Smooth muscle cell (in vitro differentiated cells): ENCODE measurements around the gene PITPNM1. TPM values are rescaled to one million over a fixed set of nuclear protein-coding genes. Genes with fewer than 3 reads are reported as not detected.

Experiments used
- DNase-seq: peaks from one replicate; lab custom pipeline; 2025; ENCODE audit not compliant: unreplicated experiment; lab: John Stamatoyannopoulos, UW
- H2AFZ ChIP-seq: fragments of 200-600 bp; sonication (generic); 2 replicates; pipeline ENCODE4 v1.6.0; 2016; ENCODE audit warnings: antibody characterized with exemption, low read depth, mild to moderate bottlenecking
- H3F3A ChIP-seq: fragments of 200-600 bp; sonication (generic); 2 replicates; pipeline ENCODE4 v1.6.0; 2017; ENCODE audit warnings: antibody characterized with exemption, low read depth
- H3K27ac ChIP-seq: fragments of 200-600 bp; sonication (generic); 2 replicates; pipeline ENCODE4 v1.5.1; 2016; ENCODE audit warnings: low read depth, mild to moderate bottlenecking
- H3K27me3 ChIP-seq: fragments of 200-600 bp; sonication (generic); 2 replicates; pipeline ENCODE4 v1.6.1; 2016; ENCODE audit warnings: low read depth, mild to moderate bottlenecking
- H3K36me3 ChIP-seq: fragments of 200-600 bp; sonication (generic); 2 replicates; pipeline ENCODE4 v1.5.1; 2016; ENCODE audit warnings: low read depth
- H3K4me1 ChIP-seq: fragments of 200-600 bp; sonication (generic); 2 replicates; pipeline ENCODE4 v1.5.1; 2016; ENCODE audit warnings: low read depth
- H3K4me2 ChIP-seq: fragments of 200-600 bp; sonication (generic); 2 replicates; pipeline ENCODE4 v1.6.0; 2016; ENCODE audit warnings: mild to moderate bottlenecking
- H3K4me3 ChIP-seq: fragments of 200-600 bp; sonication (generic); 2 replicates; pipeline ENCODE4 v1.5.1; 2016; ENCODE audit warnings: mild to moderate bottlenecking
- H3K79me2 ChIP-seq: fragments of 200-600 bp; sonication (generic); 2 replicates; pipeline ENCODE4 v1.6.0; 2016; ENCODE audit warnings: low read depth, mild to moderate bottlenecking
- H3K9ac ChIP-seq: fragments of 200-600 bp; sonication (generic); 2 replicates; pipeline ENCODE4 v1.6.0; 2016; ENCODE audit warnings: low read depth
- H3K9me3 ChIP-seq: fragments of 200-600 bp; sonication (generic); replicated peaks from 2 replicates; pipeline ENCODE4 v1.5.1; 2016; ENCODE audit warnings: low read depth
- H4K20me1 ChIP-seq: fragments of 200-600 bp; sonication (generic); 2 replicates; pipeline ENCODE4 v1.6.0; 2016; ENCODE audit warnings: low read depth
- CTCF ChIP-seq: fragments of 200-600 bp; sonication (generic); IDR thresholded peaks from 2 replicates; pipeline ENCODE4 v1.5.1; 2017; ENCODE audit warnings: borderline replicate concordance, mild to moderate bottlenecking, antibody characterized with exemption; ENCODE audit not compliant: insufficient read depth, poor library complexity, severe bottlenecking
- WGBS: methylation state at CpG from one replicate; pipeline ENCODE4 v1.1.7; 2016; ENCODE audit warnings: low lambda C conversion rate; 5-methylcytosine and 5-hydroxymethylcytosine counted together
- polyA plus RNA-seq: library from polyadenylated mRNA; unstranded; fragments of >200 nt; fragmentation: Nextera tagmentation; extraction: Ambion mirVana; gene quantifications from 2 replicates; pipeline ENCODE4 v1.2.1, GENCODE V29; 2016
- total RNA-seq: library from RNA; depleted of rRNA; stranded (reverse); fragments of >200 nt; gene quantifications from 2 replicates; pipeline ENCODE4 v1.2.3, GENCODE V29; 2014

Gene PITPNM1
- total and polyA plus RNA-seq, 2 experiments from 2014 or later = 27.6 to 35.0 TPM

GRCh38 chr11:67538306-67538705, 33.1 kb upstream of the PITPNM1 start:
- 54% methylated on average over 6 of the region's 6 CpGs for WGBS
- DNase-seq = no peak
- no peak overlapping the region for H3K27ac ChIP-seq
- no peaks in the 10 kb centered on the region for H3K36me3 ChIP-seq
- no peaks in the 10 kb centered on the region for H3K27me3 ChIP-seq
- H3K9me3 ChIP-seq = peaks cover 4% of the 10 kb centered on the region
- H3K4me2 ChIP-seq = no peak overlapping the region
- no peak overlapping the region for H3K9ac ChIP-seq
- no peaks in the 10 kb centered on the region for H4K20me1 ChIP-seq
- H3K4me3 ChIP-seq = no peak overlapping the region
- no peaks in the 10 kb centered on the region for H3F3A ChIP-seq
- no peak for TF ChIP-seq CTCF
- H3K4me1 ChIP-seq = no peaks in the 10 kb centered on the region
- no peaks in the 10 kb centered on the region for H3K79me2 ChIP-seq
- H2AFZ ChIP-seq = no peak overlapping the region

GRCh38 chr11:67535561-67535960, 30.4 kb upstream of the PITPNM1 start:
- Histone ChIP-seq H3K4me1 (no peaks in the 10 kb centered on the region), H3K36me3 (no peaks in the 10 kb centered on the region), H3K79me2 (no peaks in the 10 kb centered on the region), H3K27me3 (no peaks in the 10 kb centered on the region), H3F3A (no peaks in the 10 kb centered on the region), H3K4me2 (no peak overlapping the region), H3K4me3 (no peak overlapping the region), H3K9me3 (peaks cover 4% of the 10 kb centered on the region), H3K27ac (no peak overlapping the region), H2AFZ (no peak overlapping the region), H3K9ac (no peak overlapping the region), H4K20me1 (no peaks in the 10 kb centered on the region)
- TF ChIP-seq CTCF = no peak
- no peak for DNase-seq
- WGBS = 92% methylated on average over 1 of the region's 1 CpG

- H3K36me3 ChIP-seq = no peaks in the 10 kb centered on the region
- peaks cover 4% of the 10 kb centered on the region for H3K9me3 ChIP-seq
- no peak for TF ChIP-seq CTCF
- H3K9ac ChIP-seq = no peak overlapping the region
- WGBS = 37% methylated on average over 4 of the region's 4 CpGs
- no peak overlapping the region for H2AFZ ChIP-seq
- no peaks in the 10 kb centered on the region for H3K4me1 ChIP-seq
- H3K79me2 ChIP-seq = no peaks in the 10 kb centered on the region
- H3K4me2 ChIP-seq = no peak overlapping the region
- H4K20me1 ChIP-seq = no peaks in the 10 kb centered on the region
- no peak for DNase-seq
- no peak overlapping the region for H3K4me3 ChIP-seq
- no peaks in the 10 kb centered on the region for H3F3A ChIP-seq
- no peaks in the 10 kb centered on the region for H3K27me3 ChIP-seq
- H3K27ac ChIP-seq = no peak overlapping the region
These were observed 29.0 kb upstream of the PITPNM1 start for GRCh38 chr11:67534070-67534679.

- H3K9ac ChIP-seq = no peak overlapping the region
- H3K4me3 ChIP-seq = no peak overlapping the region
- H3K9me3 ChIP-seq = peaks cover 4% of the 10 kb centered on the region
- no peaks in the 10 kb centered on the region for H3F3A ChIP-seq
- H3K79me2 ChIP-seq = no peaks in the 10 kb centered on the region
- 84% methylated on average over 2 of the region's 2 CpGs for WGBS
- no peaks in the 10 kb centered on the region for H3K27me3 ChIP-seq
- no peak overlapping the region for H3K4me2 ChIP-seq
- H2AFZ ChIP-seq = no peak overlapping the region
- no peak for TF ChIP-seq CTCF
- DNase-seq = no peak
- no peak overlapping the region for H3K27ac ChIP-seq
- no peaks in the 10 kb centered on the region for H3K36me3 ChIP-seq
- no peaks in the 10 kb centered on the region for H4K20me1 ChIP-seq
- no peaks in the 10 kb centered on the region for H3K4me1 ChIP-seq
These were observed 27.7 kb upstream of the PITPNM1 start for GRCh38 chr11:67532889-67533288.
